ENCODE data around the gene SFSWAP. TPM values are rescaled to one million over a fixed set of nuclear protein-coding genes. Genes with fewer than 3 reads are reported as not detected.
A peak's percentile ranks its signal among the peaks of the same experiment; 100 is the strongest.

The SFSWAP gene
- total RNA-seq, 1 donor from 2014 or later, result 81.2 TPM

- Mint-ChIP-seq H3K27ac (ENCODE audit: unreplicated experiment) (no peak overlapping the region), H3K36me3 (ENCODE audit: unreplicated experiment) (no peaks in the 10 kb centered on the region), H3K27me3 (ENCODE audit: unreplicated experiment) (peaks cover 15% of the 10 kb centered on the region), H3K9me3 (ENCODE audit: unreplicated experiment) (peaks cover 2% of the 10 kb centered on the region), H3K4me3 (ENCODE audit: unreplicated experiment) (peak overlapping the region; percentile 80), H3K4me1 (ENCODE audit: low read depth, unreplicated experiment) (no peaks in the 10 kb centered on the region)
- no peak for TF ChIP-seq CTCF (IDR thresholded peaks at IDR 0.05; ENCODE audit: partially characterized antibody, unreplicated experiment)
- DNase-seq, result no peak
These were observed 117.9 kb downstream of the SFSWAP start for GRCh38 chr12:131828671-131829355.

- H3K27me3 Mint-ChIP-seq (ENCODE audit: unreplicated experiment), result peaks cover 15% of the 10 kb centered on the region
- H3K4me1 Mint-ChIP-seq (ENCODE audit: low read depth, unreplicated experiment), result no peaks in the 10 kb centered on the region
- TF ChIP-seq CTCF (IDR thresholded peaks at IDR 0.05; ENCODE audit: partially characterized antibody, unreplicated experiment), result no peak
- DNase-seq, result no peak
- H3K36me3 Mint-ChIP-seq (ENCODE audit: unreplicated experiment), result no peaks in the 10 kb centered on the region
- H3K9me3 Mint-ChIP-seq (ENCODE audit: unreplicated experiment), result peaks cover 2% of the 10 kb centered on the region
- H3K4me3 Mint-ChIP-seq (ENCODE audit: unreplicated experiment), result peak overlapping the region; percentile 80
- H3K27ac Mint-ChIP-seq (ENCODE audit: unreplicated experiment), result no peak overlapping the region
These were observed 118.5 kb downstream of the SFSWAP start for GRCh38 chr12:131829356-131829747.

GRCh38 chr12:131829791-131830334, 119.0 kb downstream of the SFSWAP start:
- H3K27ac Mint-ChIP-seq (ENCODE audit: unreplicated experiment), result no peak overlapping the region
- H3K36me3 Mint-ChIP-seq (ENCODE audit: unreplicated experiment), result no peaks in the 10 kb centered on the region
- peaks cover 15% of the 10 kb centered on the region for H3K27me3 Mint-ChIP-seq (ENCODE audit: unreplicated experiment)
- no peak for DNase-seq
- TF ChIP-seq CTCF (IDR thresholded peaks at IDR 0.05; ENCODE audit: partially characterized antibody, unreplicated experiment), result no peak
- no peaks in the 10 kb centered on the region for H3K4me1 Mint-ChIP-seq (ENCODE audit: low read depth, unreplicated experiment)
- peaks cover 2% of the 10 kb centered on the region for H3K9me3 Mint-ChIP-seq (ENCODE audit: unreplicated experiment)
- peak overlapping the region; percentile 80 for H3K4me3 Mint-ChIP-seq (ENCODE audit: unreplicated experiment)

GRCh38 chr12:131830335-131830913, 119.5 kb downstream of the SFSWAP start:
- Mint-ChIP-seq H3K4me3 (ENCODE audit: unreplicated experiment) (peak overlapping the region; percentile 80), H3K9me3 (ENCODE audit: unreplicated experiment) (peaks cover 2% of the 10 kb centered on the region), H3K27me3 (ENCODE audit: unreplicated experiment) (peaks cover 14% of the 10 kb centered on the region), H3K27ac (ENCODE audit: unreplicated experiment) (peak overlapping the region; percentile 80), H3K36me3 (ENCODE audit: unreplicated experiment) (no peaks in the 10 kb centered on the region), H3K4me1 (ENCODE audit: low read depth, unreplicated experiment) (peaks cover 2% of the 10 kb centered on the region)
- no peak for TF ChIP-seq CTCF (IDR thresholded peaks at IDR 0.05; ENCODE audit: partially characterized antibody, unreplicated experiment)
- DNase-seq, result peak; percentile 86

All from glutamatergic neuron (in vitro differentiated cells).